ENCODE results near the gene BFSP2.

DNA sequence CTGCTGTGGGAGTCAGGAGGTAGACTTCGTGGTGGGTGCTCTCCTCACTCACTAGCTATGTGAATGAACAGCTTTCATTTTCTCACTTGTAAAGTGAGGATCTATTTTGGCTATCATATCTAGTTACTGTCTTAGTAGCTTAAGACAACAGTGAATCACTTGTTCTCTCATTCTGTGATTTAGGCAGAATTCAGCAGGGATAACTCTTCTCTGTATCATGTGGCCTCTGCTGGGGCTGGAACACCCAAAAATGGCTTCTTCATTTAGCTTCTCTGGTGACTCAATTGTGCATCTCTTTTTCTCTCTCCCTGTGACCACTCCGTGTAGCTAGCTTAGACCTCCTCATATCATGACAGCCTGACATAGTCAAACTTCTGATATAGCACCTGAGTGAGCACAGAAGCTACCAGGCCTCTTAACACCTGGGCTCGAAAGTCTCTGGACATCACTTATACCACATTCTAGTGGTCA lies 68.4 kb downstream of the BFSP2 start:
- TF ChIP-seq CTCF (IDR thresholded peaks at IDR 0.05) (no peak), EZH2 (IDR thresholded peaks at IDR 0.05; ENCODE audit: borderline replicate concordance, insufficient read depth, low read depth, low read length, poor library complexity, severe bottlenecking) (no peak)
